SIG-M5 treated with dmso at 0.1 percent for 504 hours (cell line): ENCODE data around the gene NUDC.

Source experiments
- DNase-seq: peaks from one replicate; lab custom pipeline; 2025; ENCODE audit not compliant: unreplicated experiment; lab: John Stamatoyannopoulos, UW

NUDC gene

DNA sequence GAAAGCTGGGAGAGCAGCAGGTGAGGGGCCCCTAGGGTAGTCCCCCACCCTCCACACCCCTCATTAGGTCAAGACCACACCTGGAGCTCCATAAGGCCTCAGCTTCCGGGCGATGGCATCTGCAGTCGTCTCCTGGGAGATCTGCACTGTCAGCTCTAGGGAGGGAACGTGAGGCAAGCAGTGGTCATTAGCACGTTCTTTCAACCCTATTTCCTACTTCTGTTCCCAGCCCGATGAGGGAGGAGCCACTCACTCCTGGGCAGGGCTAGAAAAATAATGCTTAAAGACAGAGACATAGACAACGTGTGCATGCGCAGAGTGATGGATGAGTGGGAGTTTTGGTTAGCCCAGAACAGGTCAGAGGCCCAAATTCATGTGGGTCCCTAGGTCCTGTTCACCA lies 29.1 kb downstream of the NUDC start:
- DNase-seq: no peak

DNA sequence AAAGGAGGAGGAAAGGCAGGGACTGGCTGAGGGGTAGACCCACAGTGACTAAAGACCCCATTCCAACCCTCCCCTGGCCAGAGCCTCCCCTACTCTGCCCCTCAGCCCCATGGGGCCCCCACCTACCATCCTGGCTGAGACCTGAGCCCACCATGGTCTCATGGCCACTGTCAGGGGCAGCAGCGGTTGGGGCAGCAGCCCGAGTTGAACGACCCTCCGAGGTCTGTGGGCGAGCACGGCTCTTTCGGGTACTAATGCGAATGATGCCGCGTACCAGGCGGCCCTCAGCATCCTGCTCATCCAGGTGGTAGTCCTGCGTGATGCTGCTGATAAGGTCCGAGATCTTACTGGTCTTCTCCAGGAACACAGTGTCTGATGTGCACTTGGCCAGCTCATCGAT lies 29.7 kb downstream of the NUDC start:
- DNase-seq: no peak

DNA sequence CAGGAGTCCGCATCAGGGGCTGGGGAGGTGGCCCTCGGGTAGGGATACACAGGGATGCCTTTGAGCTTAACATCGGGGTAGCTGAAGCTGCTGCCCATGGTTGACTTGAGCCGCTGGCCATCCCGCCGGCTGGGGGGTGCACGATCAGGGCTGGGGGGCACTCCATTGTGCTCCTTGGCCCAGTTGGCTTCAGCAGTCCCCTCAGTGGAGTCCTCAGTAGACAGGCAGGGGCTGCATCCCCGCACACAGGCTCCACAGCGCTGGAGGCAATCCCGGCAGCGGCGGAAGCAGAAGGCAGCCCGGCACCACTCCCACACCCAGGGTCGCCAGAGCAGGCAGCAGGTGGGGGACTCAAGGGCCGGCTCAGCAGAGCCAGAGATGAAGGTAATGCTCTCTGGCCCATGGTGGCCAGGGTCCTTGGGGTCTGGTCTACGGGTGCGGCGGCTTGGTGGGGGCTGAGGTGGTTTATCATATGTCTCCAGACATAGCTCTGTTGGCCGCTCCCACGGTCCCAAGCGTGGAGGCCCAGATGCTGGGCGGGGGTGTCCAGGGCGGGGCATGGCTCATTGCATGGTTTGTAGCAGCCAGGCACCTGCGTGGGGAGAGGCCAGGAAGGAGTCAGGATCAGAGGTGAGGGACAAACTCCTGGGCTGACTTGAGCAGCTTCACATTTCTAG lies 30.4 kb downstream of the NUDC start:
- DNase-seq: no peak

DNA sequence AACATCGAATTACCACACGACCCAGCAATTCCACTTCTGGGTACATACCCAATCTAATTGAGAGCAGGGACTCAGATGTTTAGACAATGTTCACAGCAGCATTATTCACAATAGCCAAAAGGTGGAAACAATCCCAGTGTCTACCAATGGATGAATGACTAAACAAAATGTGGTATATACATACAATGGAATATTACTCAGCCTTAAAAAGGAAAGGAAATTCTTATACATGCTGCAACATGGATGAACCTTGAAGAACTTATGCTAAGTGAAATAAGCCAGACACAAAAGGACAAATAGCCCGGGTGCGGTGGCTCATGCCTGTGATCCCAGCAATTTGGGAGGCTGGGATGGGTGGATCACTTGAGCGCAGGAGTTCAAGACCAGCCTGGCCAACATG lies 31.8 kb downstream of the NUDC start:
- DNase-seq: no peak

DNA sequence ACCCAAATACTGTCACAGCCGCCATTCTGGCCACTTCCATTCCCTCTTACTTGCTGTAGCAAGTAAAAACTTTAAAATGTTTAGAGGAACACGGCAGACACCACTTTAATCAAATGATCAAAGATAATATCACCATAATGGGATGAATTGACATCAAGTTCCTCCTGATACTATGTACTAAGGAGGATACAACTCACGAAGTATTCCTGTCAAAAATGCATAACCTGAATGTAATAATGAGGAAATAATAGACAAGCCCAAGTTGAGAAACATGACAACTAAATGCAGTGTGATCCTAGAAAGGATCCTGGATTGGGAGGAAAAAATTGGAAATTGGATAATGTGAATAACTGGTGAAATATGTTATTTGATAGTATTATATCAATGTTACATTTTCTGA lies 34.8 kb downstream of the NUDC start:
- DNase-seq: no peak

DNA sequence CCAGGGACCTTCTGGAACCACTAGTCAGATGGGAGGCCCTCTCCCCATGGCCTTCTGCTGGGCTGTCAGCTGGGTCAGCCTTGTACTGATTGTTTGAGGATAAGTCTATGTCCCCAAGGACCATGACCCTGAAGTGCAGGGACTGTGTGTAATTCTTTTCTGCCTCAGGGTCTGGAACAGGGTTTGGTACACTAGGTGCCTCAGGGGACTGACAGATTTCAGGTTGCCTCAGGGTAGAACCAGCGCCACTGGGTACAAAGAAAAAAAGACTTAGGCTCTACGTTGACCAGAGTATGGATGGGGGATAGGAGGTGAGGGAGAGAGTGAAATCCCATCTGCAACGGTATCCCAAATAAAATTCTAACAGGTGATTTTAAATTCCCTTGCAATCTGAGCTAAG lies 35.8 kb downstream of the NUDC start:
- no peak for DNase-seq

DNA sequence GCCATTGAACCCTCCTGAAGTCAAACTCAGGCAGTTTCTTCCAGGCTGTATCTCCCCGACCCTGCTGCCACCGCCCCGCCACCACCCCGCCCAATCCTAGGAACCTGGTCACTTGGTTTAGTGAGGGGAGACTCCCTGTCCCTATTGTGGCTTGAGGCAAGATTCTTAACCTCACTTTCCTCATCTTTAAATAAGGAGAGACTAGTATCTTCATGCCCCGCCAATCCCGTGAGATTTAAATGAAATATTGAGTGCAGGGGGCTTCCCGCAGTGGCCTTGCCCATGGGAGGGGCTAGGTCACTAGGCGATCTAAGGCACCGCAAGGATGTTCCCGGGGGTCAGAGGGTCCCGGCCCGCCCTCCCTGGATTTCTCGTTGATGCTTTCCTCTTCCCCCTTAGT lies 37.7 kb downstream of the NUDC start:
- no peak for DNase-seq

DNA sequence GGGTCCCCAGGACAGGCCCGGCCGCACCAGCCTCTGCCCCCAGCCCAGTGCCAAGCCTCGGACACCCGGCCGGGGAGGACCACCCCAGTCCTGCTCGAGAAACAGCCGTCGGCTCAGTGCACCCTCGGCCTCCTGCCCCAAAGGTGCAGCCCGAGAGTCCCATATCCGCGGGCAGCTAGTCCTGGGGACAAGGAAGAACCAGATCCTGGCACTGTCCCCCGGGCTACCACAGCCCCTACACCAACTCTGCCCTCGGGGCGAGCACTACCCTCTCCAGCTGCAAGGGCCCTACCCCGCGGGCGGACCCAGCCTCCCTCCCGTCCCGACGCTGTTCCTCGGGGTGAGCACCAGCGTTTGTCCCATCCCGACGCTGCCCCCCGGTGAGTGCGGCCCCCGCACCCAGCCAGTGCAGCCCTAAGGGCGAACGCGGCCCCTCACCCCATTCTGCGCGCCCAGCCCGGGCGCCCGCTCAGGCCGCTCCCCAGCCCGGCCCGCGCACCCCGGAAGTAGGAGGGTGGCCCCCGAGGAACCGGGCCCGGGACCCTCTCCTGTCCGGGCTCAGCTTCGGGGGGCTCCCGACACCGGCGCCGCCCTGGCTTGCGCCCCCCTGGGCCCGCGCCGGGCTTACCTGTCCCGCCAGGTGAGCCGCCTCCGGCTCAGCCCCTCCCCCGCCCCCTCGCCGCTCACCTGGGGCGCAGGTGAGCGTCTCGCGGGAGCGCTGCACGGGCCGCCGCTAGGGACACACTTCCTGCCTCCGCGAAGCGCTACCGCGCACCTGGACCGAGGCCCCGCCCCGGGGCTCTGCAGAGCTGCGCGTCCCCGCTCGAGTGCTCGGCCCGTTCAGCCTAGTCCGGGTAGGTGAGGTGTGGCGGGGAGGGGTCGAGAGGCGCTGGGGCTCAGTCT lies 38.4 kb downstream of the NUDC start, which contains the start of gene KDF1:
KDF1 (minus strand) TSS at position 747 of the 903 bp plus-strand sequence. CDS start 8,088 bp downstream, outside the sequence.
- DNase-seq: peak; percentile 11

DNA sequence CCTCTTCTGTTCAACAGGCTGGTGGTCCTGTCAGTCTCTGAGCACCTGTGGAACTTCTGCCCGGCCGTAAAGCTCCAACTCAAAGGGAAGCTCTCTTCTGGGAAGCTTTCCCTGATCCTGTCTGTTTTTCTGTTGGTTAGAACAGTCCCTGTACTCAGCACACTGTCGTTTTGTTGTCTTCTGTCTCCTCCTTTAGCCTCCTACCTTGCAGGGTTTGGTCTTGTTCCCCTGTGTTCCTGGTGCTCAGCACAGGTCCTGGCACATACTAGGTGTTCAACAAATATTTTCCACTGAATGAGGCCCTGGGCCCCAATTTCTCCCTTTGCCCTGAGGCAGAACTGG lies 39.1 kb downstream of the NUDC start:
- no peak for DNase-seq

DNA sequence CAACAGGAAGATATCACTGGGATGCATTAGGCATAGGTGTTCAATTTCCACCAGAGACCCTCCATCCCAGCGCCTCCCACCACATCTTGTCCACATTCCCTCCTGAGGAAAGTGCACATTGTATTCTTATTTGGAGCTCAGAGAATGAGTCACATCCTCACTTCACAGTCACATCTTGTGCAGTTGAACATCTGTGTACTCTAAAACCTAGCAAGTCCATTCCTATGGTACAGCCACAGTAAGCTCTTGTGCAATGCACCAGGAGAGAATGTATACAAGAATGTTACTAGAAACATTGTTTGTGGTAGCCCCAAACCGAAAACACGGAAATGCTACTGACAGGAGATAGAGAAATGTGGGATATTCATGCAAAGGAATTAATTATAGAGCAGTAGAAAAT lies 40.3 kb downstream of the NUDC start:
- peak; percentile 66 for DNase-seq

DNA sequence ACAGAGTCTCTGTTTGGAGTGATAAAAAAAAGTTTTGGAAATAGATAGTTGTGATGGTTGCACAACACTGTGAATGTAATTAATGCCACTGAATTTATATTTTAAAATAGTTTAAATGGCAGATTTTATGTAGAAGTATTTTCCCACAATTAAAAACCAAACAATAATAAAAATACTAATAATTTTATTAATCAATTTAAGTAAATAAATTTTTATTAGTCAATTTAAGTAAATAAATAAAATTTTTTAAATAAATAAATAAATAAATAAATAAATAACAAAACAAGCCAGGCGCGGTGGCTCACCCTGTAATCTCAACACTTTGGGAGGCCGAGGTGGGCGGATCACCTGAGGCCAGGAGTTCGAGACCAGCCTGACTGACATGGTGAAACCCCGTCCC lies 43.7 kb downstream of the NUDC start:
- DNase-seq: no peak

DNA sequence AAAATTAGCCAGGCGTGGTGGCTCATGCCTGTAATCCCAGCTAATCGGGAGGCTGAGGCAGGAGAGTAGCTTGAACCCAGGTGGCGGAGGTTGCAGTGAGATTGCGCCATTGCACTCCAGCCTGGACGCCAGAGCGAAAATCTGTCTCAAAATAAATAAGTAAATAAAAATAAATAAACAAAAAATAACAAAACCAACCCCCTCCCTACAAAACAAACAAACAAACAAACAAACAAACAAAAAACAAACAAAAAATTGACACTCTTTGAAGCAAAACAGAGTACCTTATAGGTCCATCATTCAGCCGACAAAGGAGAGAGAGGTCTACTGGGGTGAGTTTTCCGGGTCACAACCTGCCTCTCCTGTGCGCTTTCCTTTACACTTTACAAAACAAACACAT lies 44.1 kb downstream of the NUDC start:
- DNase-seq: no peak

DNA sequence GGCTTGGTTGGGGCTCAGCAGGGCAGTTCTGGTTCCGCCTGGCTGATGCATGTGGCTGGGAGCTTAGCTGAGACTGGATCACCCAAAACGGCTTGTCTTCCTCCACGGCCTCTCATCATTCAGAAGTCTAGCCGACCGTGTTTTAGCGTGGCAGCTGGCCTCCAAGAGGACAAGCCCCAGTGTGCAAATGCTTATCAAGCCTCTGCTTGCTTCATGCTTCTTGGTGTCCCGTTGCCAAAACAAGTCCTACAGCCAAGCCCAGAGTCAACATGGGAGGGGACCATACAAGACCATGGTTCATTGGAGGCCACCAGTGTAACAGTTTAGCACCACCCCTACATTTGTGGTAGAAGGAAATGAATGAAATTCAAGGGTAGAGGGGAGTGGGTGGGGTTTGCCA lies 49.3 kb downstream of the NUDC start:
- DNase-seq: no peak

DNA sequence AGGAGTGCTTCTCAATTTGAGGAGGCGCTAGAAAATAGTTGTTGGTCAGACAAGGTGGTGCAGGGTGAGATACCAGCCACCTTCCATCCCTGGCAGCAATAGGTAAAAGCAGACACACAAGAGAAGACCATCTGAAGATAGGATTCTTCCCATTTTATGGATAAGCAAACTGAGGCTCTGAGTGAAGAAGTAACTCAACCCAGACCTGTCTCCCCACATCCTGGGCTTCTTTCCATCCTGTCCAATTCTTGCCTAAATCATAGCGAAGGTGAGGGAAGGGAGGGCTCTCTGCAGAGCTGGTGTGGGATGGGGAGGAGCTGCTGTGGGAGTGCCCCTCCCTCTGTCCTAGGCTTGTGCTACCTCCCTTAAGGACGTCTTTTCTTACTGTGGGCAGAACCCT lies 50.0 kb downstream of the NUDC start:
- DNase-seq: no peak

DNA sequence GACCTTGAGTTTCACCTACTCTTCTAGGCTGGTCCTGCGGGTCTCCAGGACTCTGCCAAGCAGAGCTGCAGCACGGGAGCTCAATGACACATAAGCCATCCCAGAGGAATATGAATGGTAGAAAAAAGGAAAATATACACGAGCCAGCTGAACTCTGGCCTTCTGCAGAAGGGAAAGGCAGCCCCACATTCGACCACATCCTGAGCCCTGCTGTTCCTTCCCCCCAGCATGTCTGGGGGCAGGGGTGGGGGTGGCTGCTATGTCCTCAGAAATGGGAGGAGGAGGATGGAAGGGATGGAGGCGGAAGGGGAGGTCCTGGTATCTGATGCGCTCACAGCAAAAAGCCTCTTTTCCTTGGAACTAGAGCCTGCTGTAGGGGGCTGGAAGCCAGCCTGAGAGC lies 50.8 kb downstream of the NUDC start:
- no peak for DNase-seq

DNA sequence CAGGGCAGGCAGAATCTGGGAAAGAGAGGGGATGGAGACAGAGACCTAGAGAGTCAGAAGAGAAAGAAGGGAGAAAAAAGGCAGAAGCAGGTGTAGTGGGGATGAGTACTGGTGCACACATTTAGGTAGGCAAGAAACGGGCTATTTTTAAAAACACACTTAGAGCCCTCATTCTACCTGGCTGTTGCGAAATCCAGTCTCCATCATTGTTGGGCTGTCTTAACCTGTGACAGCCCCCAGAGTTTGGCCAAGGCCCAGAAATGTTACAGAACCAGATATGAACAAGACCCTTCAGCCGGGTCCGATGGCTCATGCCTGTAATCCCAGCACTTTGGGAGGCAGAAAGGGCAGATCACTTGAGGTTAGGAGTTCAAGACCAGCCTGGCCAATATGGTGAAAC lies 51.3 kb downstream of the NUDC start:
- DNase-seq: no peak

DNA sequence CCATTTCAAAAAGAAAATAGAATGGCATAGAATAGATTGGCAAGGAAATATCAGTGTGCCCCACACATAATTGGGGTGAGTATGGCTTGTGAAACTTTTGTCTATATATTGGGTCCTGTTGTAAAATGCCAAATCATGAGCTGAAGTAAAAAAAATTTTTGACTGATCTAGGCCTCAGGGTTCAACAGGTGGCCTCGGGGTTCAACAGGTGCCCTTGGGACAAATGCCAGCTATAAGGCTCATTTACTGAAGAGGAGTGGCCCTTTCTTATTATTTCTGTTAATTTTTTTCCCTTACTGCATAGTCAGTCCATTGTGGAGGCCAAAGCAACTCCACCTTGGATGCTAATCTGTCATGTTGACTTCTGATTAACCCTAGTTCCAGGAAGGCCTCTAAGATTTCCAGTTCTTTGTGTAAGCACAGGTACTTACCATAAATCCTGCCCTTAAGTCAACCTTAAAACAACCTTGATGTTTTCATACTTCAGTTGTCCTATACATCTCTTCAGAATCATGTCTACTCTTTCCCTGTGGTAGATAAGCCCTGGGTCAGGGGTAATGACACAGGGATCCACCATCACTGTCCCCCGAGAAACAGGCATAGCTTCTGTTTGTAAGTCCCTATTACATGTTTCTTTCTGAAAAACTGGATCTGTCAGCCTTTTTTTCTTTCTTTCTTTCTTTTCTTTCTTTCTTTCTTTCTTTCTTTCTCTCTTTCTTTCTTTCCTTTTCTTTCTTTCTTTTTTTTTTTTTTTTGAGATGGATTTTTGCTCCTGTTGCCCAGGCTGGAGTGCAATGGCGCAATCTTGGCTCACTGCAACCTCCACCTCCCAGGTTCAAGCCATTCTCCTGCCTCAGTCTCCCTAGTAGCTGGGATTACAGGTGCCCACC lies 55.3 kb downstream of the NUDC start:
- no peak for DNase-seq

DNA sequence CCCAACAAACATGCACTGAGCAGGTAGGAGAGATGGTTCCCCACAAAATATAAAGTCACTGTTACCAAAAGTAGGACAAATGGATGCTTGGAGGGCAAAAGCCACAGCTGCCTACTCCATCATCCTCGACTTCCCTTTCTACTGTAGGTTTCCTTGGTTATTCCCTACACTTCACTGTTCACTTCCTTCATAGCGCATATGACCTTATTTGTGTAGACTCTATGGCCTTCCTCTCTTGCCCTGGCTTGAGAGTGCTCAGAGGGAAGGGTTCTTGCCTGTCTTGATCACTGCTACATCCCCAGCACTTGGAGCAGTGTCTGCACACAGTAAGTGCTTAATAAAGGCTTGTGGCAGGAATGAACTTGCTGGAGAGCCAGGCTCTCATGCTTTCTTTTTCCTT lies 57.4 kb downstream of the NUDC start:
- DNase-seq: no peak

DNA sequence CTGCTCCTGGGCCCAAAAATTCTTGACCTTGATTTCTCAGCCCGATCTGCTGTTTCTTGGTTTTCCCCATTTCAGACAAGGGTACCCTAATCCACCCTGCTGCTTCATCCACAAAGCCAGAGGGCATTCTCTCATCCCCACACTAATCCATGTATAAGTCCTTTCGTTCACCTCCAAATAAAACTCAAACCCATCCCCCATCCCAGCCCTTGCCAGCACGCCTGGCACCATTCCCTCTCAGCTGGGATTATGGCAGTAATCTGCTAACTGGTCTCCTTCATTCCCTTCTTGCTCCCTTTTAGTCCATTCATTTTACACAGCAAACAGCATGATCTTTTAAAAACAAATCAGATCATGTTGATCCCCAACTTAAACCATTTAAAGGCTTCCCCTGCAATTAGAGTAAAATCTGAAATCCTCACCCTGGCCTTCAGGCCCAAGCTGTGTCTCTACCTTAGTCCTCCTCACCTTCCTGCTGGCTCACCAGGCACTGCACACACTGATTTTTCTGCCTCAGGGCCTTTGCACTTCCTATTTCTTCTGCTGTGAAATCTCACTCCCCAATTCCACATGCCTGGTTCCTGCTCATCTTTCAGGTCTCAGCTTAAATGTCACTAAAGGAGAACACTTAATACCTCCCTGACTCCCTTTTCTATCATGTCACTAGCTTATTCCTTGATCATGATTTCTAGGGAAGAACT lies 59.8 kb downstream of the NUDC start:
- DNase-seq: no peak

DNA sequence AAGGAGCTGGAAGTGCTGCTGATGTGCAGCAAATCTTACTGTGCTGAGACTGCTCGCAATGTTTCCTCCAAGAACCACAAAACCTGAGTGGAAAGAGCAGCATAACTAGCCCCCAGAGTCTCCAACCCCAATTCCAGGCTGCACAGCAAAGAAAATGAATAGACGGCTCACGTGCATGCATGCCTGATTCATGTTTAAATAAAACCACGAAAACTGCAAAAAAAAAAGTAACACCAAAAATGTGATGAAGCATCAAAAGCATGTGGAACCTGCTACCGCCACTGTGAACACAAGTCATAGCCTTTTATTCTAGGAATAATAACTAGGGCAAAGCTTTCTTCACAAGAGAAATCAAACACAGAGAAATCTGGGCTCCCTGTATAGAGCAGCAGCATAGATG lies 62.3 kb downstream of the NUDC start:
- DNase-seq: no peak

DNA sequence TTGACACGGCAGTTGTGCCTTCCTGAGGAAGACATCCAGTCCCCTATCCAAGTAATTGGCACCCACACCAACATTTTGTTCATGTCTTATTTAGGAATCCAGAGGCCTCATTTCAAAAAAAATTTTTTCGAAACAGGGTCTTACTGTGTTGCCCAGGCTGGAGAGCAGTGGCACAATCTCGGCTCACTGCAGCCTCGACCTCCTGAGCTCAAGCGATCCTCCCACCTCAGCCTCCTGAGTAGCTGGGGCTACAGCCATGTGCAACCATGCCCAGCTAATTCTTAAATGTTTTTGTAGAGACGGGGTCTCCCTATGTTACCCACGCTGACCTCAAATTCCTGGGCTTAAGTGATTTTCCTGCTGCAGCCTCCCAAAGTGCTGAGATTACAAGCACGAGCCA lies 62.7 kb downstream of the NUDC start:
- DNase-seq: no peak
